Activated CD8-positive, alpha-beta memory T cell treated with anti-CD3 and anti-CD28 coated beads, Interleukin-2, amount 10 ng/mL, durations not matched to agents 7 days and 5 days (primary cell): ENCODE results near the gene CNTNAP2. TPM values are rescaled to one million over a fixed set of nuclear protein-coding genes. Genes with fewer than 3 reads are reported as not detected.

ENCODE experiments used
- ATAC-seq: fragments of 150-1000 bp; cut with Tn5 transposase; one replicate; pipeline ENCODE4 v1.10.0; 2021; ENCODE audit warnings: moderate library complexity
- CTCF ChIA-PET: fragments of 350-600 bp; sonication (Branson Sonifier 250); formaldehyde crosslinking; loops from one replicate; lab custom pipeline; 2021; ENCODE audit warnings: antibody characterized with exemption; lab: Charles Lee
- DNase-seq: peaks from one replicate; pipeline ENCODE4 v3.0.0-alpha.2; 2020
- H3K27ac Mint-ChIP-seq: one replicate; pipeline ENCODE4 v1.8.0; 2021; ENCODE audit warnings: mild to moderate bottlenecking, mixed read lengths
- H3K27me3 Mint-ChIP-seq: one replicate; pipeline ENCODE4 v1.8.0; 2021; ENCODE audit warnings: mixed read lengths
- H3K36me3 Mint-ChIP-seq: one replicate; pipeline ENCODE4 v1.8.0; 2021; ENCODE audit warnings: mild to moderate bottlenecking, mixed read lengths
- H3K4me1 Mint-ChIP-seq: one replicate; pipeline ENCODE4 v1.8.0; 2021; ENCODE audit warnings: mixed read lengths
- H3K4me3 Mint-ChIP-seq: one replicate; pipeline ENCODE4 v1.8.0; 2021; ENCODE audit warnings: mild to moderate bottlenecking, moderate library complexity, mixed read lengths
- H3K9me3 Mint-ChIP-seq: one replicate; pipeline ENCODE4 v1.8.0; 2022; ENCODE audit warnings: low read depth, mixed read lengths
- total RNA-seq, 2 experiments: library from RNA; stranded (reverse); gene quantifications; one replicate each; pipeline ENCODE4 v1.2.3, GENCODE V29; 2021

CNTNAP2 gene
- total RNA-seq, 2 experiments from 2014 or later = not detected

- no peak overlapping the region for H3K27ac Mint-ChIP-seq
- ATAC-seq (no peak), DNase-seq (no peak)
- H3K9me3 Mint-ChIP-seq = peaks cover 14% of the 10 kb centered on the region
- H3K4me3 Mint-ChIP-seq = no peak overlapping the region
- H3K36me3 Mint-ChIP-seq = no peaks in the 10 kb centered on the region
- H3K27me3 Mint-ChIP-seq = no peaks in the 10 kb centered on the region
- no peaks in the 10 kb centered on the region for H3K4me1 Mint-ChIP-seq
- CTCF ChIA-PET = no interaction called here
These were observed 545.3 kb downstream of the CNTNAP2 start for GRCh38 chr7:146661929-146662328.

GRCh38 chr7:146665023-146665422, 548.4 kb downstream of the CNTNAP2 start:
- Mint-ChIP-seq H3K36me3 (no peaks in the 10 kb centered on the region), H3K27ac (no peak overlapping the region), H3K4me1 (no peaks in the 10 kb centered on the region), H3K4me3 (no peak overlapping the region), H3K27me3 (no peaks in the 10 kb centered on the region), H3K9me3 (peaks cover 8% of the 10 kb centered on the region)
- no peak for ATAC-seq
- no peak for DNase-seq
- CTCF ChIA-PET = no interaction called here

GRCh38 chr7:146670532-146670931, 553.9 kb downstream of the CNTNAP2 start:
- H3K36me3 Mint-ChIP-seq = no peaks in the 10 kb centered on the region
- DNase-seq (no peak), ATAC-seq (no peak)
- peaks cover 6% of the 10 kb centered on the region for H3K9me3 Mint-ChIP-seq
- H3K4me1 Mint-ChIP-seq = no peaks in the 10 kb centered on the region
- H3K27ac Mint-ChIP-seq = no peak overlapping the region
- no peaks in the 10 kb centered on the region for H3K27me3 Mint-ChIP-seq
- no peak overlapping the region for H3K4me3 Mint-ChIP-seq
- CTCF ChIA-PET = no interaction called here

- Mint-ChIP-seq H3K4me3 (no peak overlapping the region), H3K9me3 (peaks cover 17% of the 10 kb centered on the region), H3K4me1 (no peaks in the 10 kb centered on the region), H3K36me3 (no peaks in the 10 kb centered on the region), H3K27ac (no peak overlapping the region), H3K27me3 (no peaks in the 10 kb centered on the region)
- CTCF ChIA-PET = no interaction called here
- DNase-seq (no peak), ATAC-seq (no peak)
These were observed 564.9 kb downstream of the CNTNAP2 start for GRCh38 chr7:146681487-146681886.

- CTCF ChIA-PET = interaction anchor here (0.8 kb wide), 1 partner anchor 46 kb away, joined by 3 read pairs; no protein-coding TSS in a partner anchor
- no peaks in the 10 kb centered on the region for H3K27me3 Mint-ChIP-seq
- DNase-seq (no peak), ATAC-seq (no peak)
- no peak overlapping the region for H3K27ac Mint-ChIP-seq
- H3K36me3 Mint-ChIP-seq = no peaks in the 10 kb centered on the region
- peaks cover 14% of the 10 kb centered on the region for H3K9me3 Mint-ChIP-seq
- no peaks in the 10 kb centered on the region for H3K4me1 Mint-ChIP-seq
- no peak overlapping the region for H3K4me3 Mint-ChIP-seq
These were observed 566.8 kb downstream of the CNTNAP2 start for GRCh38 chr7:146683439-146683838.

GRCh38 chr7:146690987-146691386, 574.4 kb downstream of the CNTNAP2 start:
- no peaks in the 10 kb centered on the region for H3K27me3 Mint-ChIP-seq
- no peak overlapping the region for H3K4me3 Mint-ChIP-seq

GRCh38 chr7:146698995-146699610, 582.5 kb downstream of the CNTNAP2 start:
- CTCF ChIA-PET = no interaction called here
- H3K4me1 Mint-ChIP-seq = no peaks in the 10 kb centered on the region
- H3K9me3 Mint-ChIP-seq = peaks cover 8% of the 10 kb centered on the region
- no peak overlapping the region for H3K4me3 Mint-ChIP-seq
- no peaks in the 10 kb centered on the region for H3K27me3 Mint-ChIP-seq
- DNase-seq (no peak), ATAC-seq (no peak)
- no peak overlapping the region for H3K27ac Mint-ChIP-seq
- no peaks in the 10 kb centered on the region for H3K36me3 Mint-ChIP-seq

More at GRCh38 chr7:146690987-146691386, 574.4 kb downstream of the CNTNAP2 start:
- Mint-ChIP-seq H3K27ac (no peak overlapping the region), H3K4me1 (no peaks in the 10 kb centered on the region), H3K36me3 (no peaks in the 10 kb centered on the region), H3K9me3 (peaks cover 2% of the 10 kb centered on the region)
- CTCF ChIA-PET = no interaction called here
- DNase-seq (no peak), ATAC-seq (no peak)

- no peaks in the 10 kb centered on the region for H3K4me1 Mint-ChIP-seq
- H3K36me3 Mint-ChIP-seq = no peaks in the 10 kb centered on the region
- H3K9me3 Mint-ChIP-seq = peaks cover 8% of the 10 kb centered on the region
- H3K27ac Mint-ChIP-seq = no peak overlapping the region
- no peaks in the 10 kb centered on the region for H3K27me3 Mint-ChIP-seq
- CTCF ChIA-PET = no interaction called here
- ATAC-seq = no peak
- no peak for DNase-seq
- no peak overlapping the region for H3K4me3 Mint-ChIP-seq
These were observed 583.5 kb downstream of the CNTNAP2 start for GRCh38 chr7:146700015-146700560.

- Mint-ChIP-seq H3K27ac (no peak overlapping the region), H3K36me3 (no peaks in the 10 kb centered on the region), H3K4me3 (no peak overlapping the region), H3K9me3 (peaks cover 11% of the 10 kb centered on the region), H3K27me3 (no peaks in the 10 kb centered on the region), H3K4me1 (no peaks in the 10 kb centered on the region)
- ATAC-seq = no peak
- no peak for DNase-seq
- CTCF ChIA-PET = no interaction called here
These were observed 584.6 kb downstream of the CNTNAP2 start for GRCh38 chr7:146701166-146701565.

GRCh38 chr7:146702898-146703297, 586.3 kb downstream of the CNTNAP2 start:
- Mint-ChIP-seq H3K4me1 (no peaks in the 10 kb centered on the region), H3K9me3 (peaks cover 11% of the 10 kb centered on the region), H3K27me3 (no peaks in the 10 kb centered on the region), H3K4me3 (no peak overlapping the region), H3K27ac (no peak overlapping the region), H3K36me3 (no peaks in the 10 kb centered on the region)
- CTCF ChIA-PET = no interaction called here
- DNase-seq (no peak), ATAC-seq (no peak)

- CTCF ChIA-PET = no interaction called here
- H3K27me3 Mint-ChIP-seq = no peaks in the 10 kb centered on the region
- DNase-seq (no peak), ATAC-seq (no peak)
- no peak overlapping the region for H3K4me3 Mint-ChIP-seq
- H3K27ac Mint-ChIP-seq = no peak overlapping the region
- no peaks in the 10 kb centered on the region for H3K4me1 Mint-ChIP-seq
- no peaks in the 10 kb centered on the region for H3K36me3 Mint-ChIP-seq
- peaks cover 6% of the 10 kb centered on the region for H3K9me3 Mint-ChIP-seq
These were observed 592.9 kb downstream of the CNTNAP2 start for GRCh38 chr7:146709451-146710027.

- Mint-ChIP-seq H3K9me3 (peaks cover 3% of the 10 kb centered on the region), H3K4me1 (no peaks in the 10 kb centered on the region), H3K4me3 (no peak overlapping the region), H3K36me3 (no peaks in the 10 kb centered on the region), H3K27me3 (no peaks in the 10 kb centered on the region), H3K27ac (no peak overlapping the region)
- DNase-seq = no peak
- no peak for ATAC-seq
- CTCF ChIA-PET = no interaction called here
These were observed 596.6 kb downstream of the CNTNAP2 start for GRCh38 chr7:146713205-146713604.

- ATAC-seq = no peak
These were observed 597.3 kb downstream of the CNTNAP2 start for GRCh38 chr7:146713934-146714333.

GRCh38 chr7:146720195-146720594, 603.6 kb downstream of the CNTNAP2 start:
- H3K36me3 Mint-ChIP-seq = no peaks in the 10 kb centered on the region
- H3K27ac Mint-ChIP-seq = no peak overlapping the region
- ATAC-seq = no peak
- no peak for DNase-seq
- no peaks in the 10 kb centered on the region for H3K4me1 Mint-ChIP-seq
- H3K4me3 Mint-ChIP-seq = no peak overlapping the region
- H3K9me3 Mint-ChIP-seq = no peaks in the 10 kb centered on the region
- no peaks in the 10 kb centered on the region for H3K27me3 Mint-ChIP-seq
- CTCF ChIA-PET = no interaction called here

More at GRCh38 chr7:146713934-146714333, 597.3 kb downstream of the CNTNAP2 start:
- CTCF ChIA-PET = no interaction called here
- DNase-seq = no peak
- Mint-ChIP-seq H3K27me3 (no peaks in the 10 kb centered on the region), H3K4me1 (no peaks in the 10 kb centered on the region), H3K9me3 (peaks cover 3% of the 10 kb centered on the region), H3K4me3 (no peak overlapping the region), H3K27ac (no peak overlapping the region), H3K36me3 (no peaks in the 10 kb centered on the region)
